ENCODE measurements around the gene SYNPO.

SYNPO gene

GRCh38 chr5:150700594-150701377 lies 60.3 kb downstream of the SYNPO start, which contains the start of gene RBM22:
TSS of gene RBM22 (minus strand) at chr5:150701062. CDS start at chr5:150700985, 77 bp downstream.
- peak; percentile 92 for DNase-seq

- no peak for DNase-seq
Observed at GRCh38 chr5:150703762-150704161, 63.3 kb downstream of the SYNPO start.

- no peak for DNase-seq
Observed at GRCh38 chr5:150706776-150707390, 66.4 kb downstream of the SYNPO start.
